Brain microvascular endothelial cell (primary cell): Measurements from ENCODE around the gene YY1.
A peak's percentile ranks its signal among the peaks of the same experiment; 100 is the strongest.

ENCODE experiments used
- DNase-seq: peaks from one replicate; pipeline ENCODE4 v3.0.0-alpha.2; 2020
- H3K27ac ChIP-seq: fragments of 250-450 bp; sonication (Bioruptor Pico); 2 replicates; pipeline ENCODE4 v1.5.1; 2020; ENCODE audit warnings: mild to moderate bottlenecking, moderate library complexity
- H3K27me3 ChIP-seq: fragments of 250-450 bp; sonication (Bioruptor Pico); replicated peaks from 2 replicates; pipeline ENCODE4 v1.5.1; 2020; ENCODE audit warnings: mild to moderate bottlenecking
- H3K36me3 ChIP-seq: fragments of 250-450 bp; sonication (Bioruptor Pico); replicated peaks from 2 replicates; pipeline ENCODE4 v1.5.1; 2020; ENCODE audit warnings: mild to moderate bottlenecking
- H3K4me3 ChIP-seq: 2 replicates; pipeline ENCODE4 v1.5.1; 2011; ENCODE audit warnings: low read depth, mild to moderate bottlenecking, control low read depth, low read length, moderate library complexity
- in situ Hi-C: cut with HindIII; loops from 2 replicates; pipeline ENCODE4 v1.10.0; 2017; ENCODE audit warnings: low sequenced_read_pairs, low pct_ligation_motif_present
- TF ChIP-seq, protein P1 (sequence below): IDR thresholded peaks from 2 replicates; pipeline ENCODE4 v1.5.1; 2011; ENCODE audit warnings: low read depth, mild to moderate bottlenecking, moderate library complexity, low read length, control low read depth, inconsistent platforms; ENCODE audit errors: missing control alignments

The YY1 gene

GRCh38 chr14:100297320-100298300 is 58.7 kb downstream of the YY1 start:
- Histone ChIP-seq H3K4me3 (no peak overlapping the region), H3K36me3 (peaks cover 3% of the 10 kb centered on the region), H3K27me3 (no peaks in the 10 kb centered on the region), H3K27ac (no peak overlapping the region)
- in situ Hi-C loops, result no loop called here
- DNase-seq, result peak; percentile 27
- TF ChIP-seq, protein P1, sequence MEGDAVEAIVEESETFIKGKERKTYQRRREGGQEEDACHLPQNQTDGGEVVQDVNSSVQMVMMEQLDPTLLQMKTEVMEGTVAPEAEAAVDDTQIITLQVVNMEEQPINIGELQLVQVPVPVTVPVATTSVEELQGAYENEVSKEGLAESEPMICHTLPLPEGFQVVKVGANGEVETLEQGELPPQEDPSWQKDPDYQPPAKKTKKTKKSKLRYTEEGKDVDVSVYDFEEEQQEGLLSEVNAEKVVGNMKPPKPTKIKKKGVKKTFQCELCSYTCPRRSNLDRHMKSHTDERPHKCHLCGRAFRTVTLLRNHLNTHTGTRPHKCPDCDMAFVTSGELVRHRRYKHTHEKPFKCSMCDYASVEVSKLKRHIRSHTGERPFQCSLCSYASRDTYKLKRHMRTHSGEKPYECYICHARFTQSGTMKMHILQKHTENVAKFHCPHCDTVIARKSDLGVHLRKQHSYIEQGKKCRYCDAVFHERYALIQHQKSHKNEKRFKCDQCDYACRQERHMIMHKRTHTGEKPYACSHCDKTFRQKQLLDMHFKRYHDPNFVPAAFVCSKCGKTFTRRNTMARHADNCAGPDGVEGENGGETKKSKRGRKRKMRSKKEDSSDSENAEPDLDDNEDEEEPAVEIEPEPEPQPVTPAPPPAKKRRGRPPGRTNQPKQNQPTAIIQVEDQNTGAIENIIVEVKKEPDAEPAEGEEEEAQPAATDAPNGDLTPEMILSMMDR, result no peak

DNA sequence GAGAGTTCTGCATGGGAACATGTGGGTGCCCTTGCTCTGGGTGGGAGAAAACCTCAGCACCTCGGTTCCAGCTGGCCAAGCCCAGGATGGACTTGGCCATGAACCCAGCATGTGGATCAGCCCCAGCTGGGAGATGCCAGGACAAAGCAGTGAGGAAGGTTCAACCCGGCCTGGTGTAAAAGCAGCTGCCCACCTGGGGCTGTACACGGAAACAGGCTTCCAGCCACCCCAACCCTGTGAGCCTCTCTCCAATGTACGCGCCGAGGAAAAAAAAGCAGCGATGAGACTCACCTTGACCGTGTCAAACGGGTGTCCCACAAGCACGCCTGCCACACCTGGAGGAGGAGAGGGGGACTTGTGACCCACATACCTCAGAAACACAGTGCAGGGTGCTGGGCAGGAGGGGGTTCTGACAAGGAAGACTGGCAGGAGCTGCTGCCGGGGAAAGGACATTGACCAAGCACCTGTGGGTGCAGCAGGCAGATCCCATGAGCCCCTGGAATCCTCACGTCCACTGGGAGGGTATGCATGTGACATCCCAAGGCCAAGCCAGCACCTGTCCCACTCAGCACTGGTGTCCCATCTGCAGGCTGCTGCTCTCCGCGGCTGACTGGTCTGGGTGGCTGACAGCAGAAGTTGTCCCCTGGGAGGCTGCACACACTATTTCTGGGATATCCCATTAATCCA is 59.8 kb downstream of the YY1 start:
- H3K4me3 ChIP-seq, result no peak overlapping the region
- TF ChIP-seq, protein P1, result no peak
- no peak for DNase-seq
- in situ Hi-C loops, result no loop called here
- H3K27me3 ChIP-seq, result no peaks in the 10 kb centered on the region
- H3K27ac ChIP-seq, result no peak overlapping the region
- H3K36me3 ChIP-seq, result no peaks in the 10 kb centered on the region

- Histone ChIP-seq H3K27ac (no peak overlapping the region), H3K36me3 (no peaks in the 10 kb centered on the region), H3K4me3 (no peak overlapping the region), H3K27me3 (no peaks in the 10 kb centered on the region)
- DNase-seq, result no peak
- in situ Hi-C loops, result no loop called here
- TF ChIP-seq, protein P1, result no peak
Measured at GRCh38 chr14:100299238-100299560, 60.3 kb downstream of the YY1 start.

- no peak overlapping the region for H3K27ac ChIP-seq
- no peaks in the 10 kb centered on the region for H3K27me3 ChIP-seq
- in situ Hi-C loops, result no loop called here
- DNase-seq, result no peak
- H3K4me3 ChIP-seq, result no peak overlapping the region
- TF ChIP-seq, protein P1, result no peak
- no peaks in the 10 kb centered on the region for H3K36me3 ChIP-seq
Measured at GRCh38 chr14:100302616-100303015, 63.7 kb downstream of the YY1 start.

- DNase-seq, result no peak
- TF ChIP-seq, protein P1, result peak; percentile 82
- in situ Hi-C loops, result no loop called here
- Histone ChIP-seq H3K27ac (no peak overlapping the region), H3K4me3 (no peak overlapping the region), H3K27me3 (no peaks in the 10 kb centered on the region), H3K36me3 (no peaks in the 10 kb centered on the region)
Measured at GRCh38 chr14:100303179-100303578, 64.2 kb downstream of the YY1 start.
